Ectodermal cell (in vitro differentiated cells): Measurements from ENCODE around the gene GRIK5.

Experiments
- H3K27ac ChIP-seq: 2 replicates; pipeline ENCODE4 v1.7.0; 2013; ENCODE audit warnings: mild to moderate bottlenecking, low read depth, low read length; ENCODE audit not compliant: insufficient read depth, poor library complexity, severe bottlenecking
- H3K27me3 ChIP-seq: 2 replicates; pipeline ENCODE4 v1.7.0; 2013; ENCODE audit warnings: mild to moderate bottlenecking, low read length; ENCODE audit not compliant: insufficient read depth, control insufficient read depth, poor library complexity, severe bottlenecking
- H3K36me3 ChIP-seq: one replicate; pipeline ENCODE4 v1.7.0; 2013; ENCODE audit warnings: low read length; ENCODE audit not compliant: control insufficient read depth, insufficient read depth
- H3K4me1 ChIP-seq: one replicate; pipeline ENCODE4 v1.7.0; 2013; ENCODE audit warnings: low read length; ENCODE audit not compliant: control insufficient read depth, insufficient read depth
- H3K4me3 ChIP-seq: 2 replicates; pipeline ENCODE4 v1.7.0; 2013; ENCODE audit warnings: low read depth, low read length, control low read depth; ENCODE audit not compliant: insufficient read depth
- H3K9me3 ChIP-seq: 2 replicates; pipeline ENCODE4 v1.7.0; 2013; ENCODE audit warnings: mild to moderate bottlenecking, low read length, moderate library complexity; ENCODE audit not compliant: control insufficient read depth
- WGBS, 2 experiments: methylation state at CpG; one replicate each; pipeline ENCODE4 v1.1.7; 2013; ENCODE audit warnings: missing lambda C conversion rate in 2 of 2; 5-methylcytosine and 5-hydroxymethylcytosine counted together

The GRIK5 gene

DNA sequence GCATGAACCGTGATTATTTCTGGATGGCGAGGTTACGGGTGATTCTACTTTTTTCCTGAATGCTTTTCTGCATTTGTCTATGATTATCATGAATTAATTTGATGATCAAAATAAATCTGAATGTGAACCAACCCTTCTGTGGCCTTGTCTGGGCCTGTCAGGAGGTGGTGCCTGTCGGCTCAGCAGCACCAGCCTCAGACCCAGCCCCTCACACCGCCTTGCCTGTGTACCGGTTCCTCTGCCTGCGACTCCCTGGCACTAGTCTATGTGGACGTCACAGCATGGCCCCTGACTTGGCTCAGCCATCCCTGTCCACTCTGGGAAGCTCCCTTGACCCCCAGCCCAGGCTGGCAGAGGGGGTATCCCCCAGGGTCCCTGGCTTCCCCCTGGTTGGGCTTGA is 95.4 kb downstream of the GRIK5 start:
- Histone ChIP-seq H3K27ac (no peak overlapping the region), H3K4me1 (no peaks in the 10 kb centered on the region), H3K4me3 (no peak overlapping the region), H3K27me3 (no peaks in the 10 kb centered on the region), H3K36me3 (no peaks in the 10 kb centered on the region), H3K9me3 (no peaks in the 10 kb centered on the region)
- WGBS, 2 experiments, result 91 to 95% methylated on average over 8 of the region's 8 CpGs

- Histone ChIP-seq H3K27me3 (no peaks in the 10 kb centered on the region), H3K36me3 (no peaks in the 10 kb centered on the region), H3K9me3 (no peaks in the 10 kb centered on the region), H3K4me3 (no peak overlapping the region), H3K27ac (no peak overlapping the region), H3K4me1 (no peaks in the 10 kb centered on the region)
- 90 to 95% methylated on average over 11 of the region's 11 CpGs for WGBS, 2 experiments
These were observed 98.6 kb downstream of the GRIK5 start for GRCh38 chr19:41971363-41971762.

- Histone ChIP-seq H3K9me3 (no peaks in the 10 kb centered on the region), H3K36me3 (no peaks in the 10 kb centered on the region), H3K27ac (no peak overlapping the region), H3K4me1 (no peaks in the 10 kb centered on the region), H3K4me3 (no peak overlapping the region), H3K27me3 (no peaks in the 10 kb centered on the region)
- 94 to 96% methylated on average over 19 of the region's 19 CpGs for WGBS, 2 experiments
These were observed 100.1 kb downstream of the GRIK5 start for GRCh38 chr19:41969772-41970458.

DNA sequence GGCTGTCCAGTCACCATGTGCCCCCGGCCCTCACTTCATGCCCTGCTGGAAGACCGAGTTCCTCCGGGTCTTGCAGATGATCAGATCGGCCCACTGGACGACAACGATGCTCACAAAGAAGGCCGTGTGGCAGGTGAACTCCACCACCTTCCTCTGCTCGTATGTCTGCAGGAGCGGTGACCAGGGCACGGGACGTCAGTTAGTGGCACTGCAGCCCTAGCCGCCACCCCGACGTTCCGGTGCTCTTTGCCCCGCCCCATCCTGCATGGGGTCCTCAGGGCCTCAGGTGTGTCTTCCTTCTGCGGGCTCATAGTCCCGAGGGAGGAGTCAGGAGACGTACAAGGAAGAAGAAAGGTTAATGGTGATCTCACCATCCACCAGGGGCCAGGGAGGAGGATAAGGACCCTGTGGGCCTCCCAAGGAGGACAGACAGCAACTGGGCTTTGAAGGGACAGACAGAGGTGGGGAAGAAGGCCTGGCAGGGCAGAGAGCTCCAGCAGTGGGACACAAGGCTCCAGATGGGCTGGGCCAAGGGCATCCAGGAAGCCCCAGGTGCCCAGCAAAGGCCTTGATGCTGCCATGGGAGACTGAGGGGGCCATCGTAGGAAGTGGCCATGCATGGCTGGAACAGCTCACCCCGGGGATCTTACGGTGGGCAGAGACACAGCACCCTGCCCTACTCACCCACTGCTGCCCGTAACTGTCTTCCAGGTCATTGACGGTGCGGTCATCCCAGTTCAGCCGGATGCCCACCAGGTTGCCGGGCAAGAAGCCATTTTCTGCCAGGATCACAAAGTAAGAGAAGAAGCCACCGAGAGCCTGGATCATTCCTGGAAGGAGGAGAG is 101.0 kb downstream of the GRIK5 start:
- Histone ChIP-seq H3K27ac (no peak overlapping the region), H3K4me3 (no peak overlapping the region), H3K27me3 (no peaks in the 10 kb centered on the region), H3K36me3 (no peaks in the 10 kb centered on the region), H3K9me3 (no peaks in the 10 kb centered on the region), H3K4me1 (no peaks in the 10 kb centered on the region)
- 92% methylated on average over 28 of the region's 28 CpGs for WGBS, 2 experiments

- WGBS, 2 experiments, result 90 to 92% methylated on average over 26 of the region's 26 CpGs
- H3K9me3 ChIP-seq, result no peaks in the 10 kb centered on the region
- no peak overlapping the region for H3K27ac ChIP-seq
- H3K4me1 ChIP-seq, result no peaks in the 10 kb centered on the region
- no peaks in the 10 kb centered on the region for H3K36me3 ChIP-seq
- no peaks in the 10 kb centered on the region for H3K27me3 ChIP-seq
- no peak overlapping the region for H3K4me3 ChIP-seq
These were observed 102.8 kb downstream of the GRIK5 start for GRCh38 chr19:41967054-41967783.

GRCh38 chr19:41965106-41965505 is 104.9 kb downstream of the GRIK5 start:
- H3K4me3 ChIP-seq, result no peak overlapping the region
- no peaks in the 10 kb centered on the region for H3K4me1 ChIP-seq
- H3K27me3 ChIP-seq, result no peaks in the 10 kb centered on the region
- H3K36me3 ChIP-seq, result no peaks in the 10 kb centered on the region
- 86 to 90% methylated on average over 5 of the region's 5 CpGs for WGBS, 2 experiments
- H3K27ac ChIP-seq, result no peak overlapping the region
- no peaks in the 10 kb centered on the region for H3K9me3 ChIP-seq

DNA sequence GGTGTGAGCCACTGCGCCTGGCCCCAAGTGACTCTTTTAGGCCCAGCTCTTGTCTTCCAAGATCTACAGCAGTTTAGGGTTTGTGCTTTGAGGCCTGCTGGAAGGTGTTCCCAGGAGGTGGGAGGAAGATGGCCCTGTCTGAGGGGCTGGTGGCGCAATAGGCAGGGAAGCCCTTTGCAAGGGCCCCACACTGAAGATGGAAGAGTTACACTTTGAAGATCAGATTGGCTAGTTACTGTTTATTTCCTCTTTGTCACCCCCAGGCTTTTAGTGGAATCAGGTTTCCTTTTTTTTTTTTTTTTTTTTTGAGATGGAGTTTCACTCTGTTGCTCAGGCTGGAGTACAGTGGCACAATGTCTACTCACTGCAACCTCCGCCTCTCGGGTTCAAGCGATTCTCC is 109.0 kb downstream of the GRIK5 start:
- no peaks in the 10 kb centered on the region for H3K36me3 ChIP-seq
- H3K27ac ChIP-seq, result no peak overlapping the region
- H3K4me3 ChIP-seq, result no peak overlapping the region
- 93 to 94% methylated on average over 5 of the region's 5 CpGs for whole genome bisulfite sequencing, 2 experiments
- H3K9me3 ChIP-seq, result no peaks in the 10 kb centered on the region
- peaks cover 10% of the 10 kb centered on the region for H3K4me1 ChIP-seq
- H3K27me3 ChIP-seq, result no peaks in the 10 kb centered on the region

- peaks cover 10% of the 10 kb centered on the region for H3K4me1 ChIP-seq
- H3K27me3 ChIP-seq, result no peaks in the 10 kb centered on the region
- no peaks in the 10 kb centered on the region for H3K9me3 ChIP-seq
- 4 to 5% methylated on average over 46 of the region's 46 CpGs for WGBS, 2 experiments
- H3K36me3 ChIP-seq, result no peaks in the 10 kb centered on the region
- peak within 1 kb of the TSS; percentile 82 for H3K27ac ChIP-seq
- H3K4me3 ChIP-seq, result peak within 1 kb of the TSS; percentile 93
These were observed 110.7 kb downstream of the GRIK5 start, which contains the start of gene RABAC1 for GRCh38 chr19:41959056-41960053. Gene RABAC1, minus strand, starts transcription at chr19:41959321. Its CDS starts 29 bp downstream, at chr19:41959292.

DNA sequence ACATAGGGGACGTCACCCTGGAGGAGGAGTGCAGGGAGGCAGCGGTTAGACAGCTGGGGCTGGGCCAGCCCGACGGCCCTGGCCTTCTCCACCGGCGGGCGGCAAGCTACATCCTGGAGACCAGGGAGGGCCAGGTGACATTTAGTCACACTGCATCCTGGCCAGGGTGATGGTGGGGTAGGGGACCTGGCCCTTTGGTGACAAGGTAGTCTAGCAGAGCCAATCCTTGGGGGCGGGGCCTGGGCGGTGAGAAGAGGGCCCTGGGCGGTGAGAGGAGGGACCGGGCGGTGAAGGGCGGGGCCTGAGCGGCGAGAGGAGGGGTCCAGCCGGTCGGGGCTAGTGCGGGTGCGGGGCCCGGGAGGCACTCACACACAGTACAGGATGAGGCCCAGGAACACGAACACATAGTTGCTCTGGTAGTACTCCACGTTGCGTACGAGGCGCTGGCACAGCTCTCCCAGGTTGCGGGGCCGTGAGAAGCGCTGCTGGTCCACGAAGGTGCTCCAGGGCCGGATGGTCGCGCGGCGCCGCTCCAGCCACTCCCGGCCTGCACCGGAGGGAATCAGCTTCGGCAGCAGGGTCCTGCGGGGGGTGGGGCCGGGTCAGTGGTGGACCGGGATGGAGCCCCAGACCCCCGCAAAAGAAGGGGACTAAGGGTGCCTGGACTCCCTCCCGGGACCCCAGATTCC is 111.5 kb downstream of the GRIK5 start:
- WGBS, 2 experiments, result 3% methylated on average over 43 of the region's 43 CpGs
- Histone ChIP-seq H3K36me3 (no peaks in the 10 kb centered on the region), H3K27me3 (no peaks in the 10 kb centered on the region), H3K4me1 (peaks cover 10% of the 10 kb centered on the region), H3K4me3 (peak overlapping the region; percentile 93), H3K9me3 (no peaks in the 10 kb centered on the region), H3K27ac (peak overlapping the region; percentile 82)
